Limb (tissue), 2 donors: ENCODE results near the gene APOC3.

ENCODE experiments used
- DNase-seq, 2 donors: peaks; one replicate each; pipeline ENCODE4 v3.0.0-alpha.2; 2016; ENCODE audit errors: extremely low spot score in 2 of 2

The APOC3 gene

DNA sequence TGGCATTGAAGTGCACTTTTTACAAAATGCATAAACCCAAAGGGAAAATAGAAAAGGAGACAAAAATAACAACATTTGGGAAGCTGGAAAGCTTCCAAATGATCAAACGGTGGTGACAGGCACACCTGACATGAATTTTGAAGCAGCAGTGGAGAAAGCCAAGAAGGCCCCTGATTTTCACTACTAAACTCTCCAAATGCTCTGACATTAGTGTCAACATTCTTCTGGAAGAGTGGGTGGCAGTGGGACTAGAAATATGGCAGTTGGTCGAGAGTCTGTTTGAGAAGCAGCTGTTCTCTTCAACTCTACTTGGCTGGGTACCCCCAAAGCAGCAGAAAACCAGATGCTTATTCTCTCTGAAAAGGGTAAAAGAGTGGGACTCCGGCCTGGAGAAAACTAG is 25.7 kb upstream of the APOC3 start:
- no peak for DNase-seq

DNA sequence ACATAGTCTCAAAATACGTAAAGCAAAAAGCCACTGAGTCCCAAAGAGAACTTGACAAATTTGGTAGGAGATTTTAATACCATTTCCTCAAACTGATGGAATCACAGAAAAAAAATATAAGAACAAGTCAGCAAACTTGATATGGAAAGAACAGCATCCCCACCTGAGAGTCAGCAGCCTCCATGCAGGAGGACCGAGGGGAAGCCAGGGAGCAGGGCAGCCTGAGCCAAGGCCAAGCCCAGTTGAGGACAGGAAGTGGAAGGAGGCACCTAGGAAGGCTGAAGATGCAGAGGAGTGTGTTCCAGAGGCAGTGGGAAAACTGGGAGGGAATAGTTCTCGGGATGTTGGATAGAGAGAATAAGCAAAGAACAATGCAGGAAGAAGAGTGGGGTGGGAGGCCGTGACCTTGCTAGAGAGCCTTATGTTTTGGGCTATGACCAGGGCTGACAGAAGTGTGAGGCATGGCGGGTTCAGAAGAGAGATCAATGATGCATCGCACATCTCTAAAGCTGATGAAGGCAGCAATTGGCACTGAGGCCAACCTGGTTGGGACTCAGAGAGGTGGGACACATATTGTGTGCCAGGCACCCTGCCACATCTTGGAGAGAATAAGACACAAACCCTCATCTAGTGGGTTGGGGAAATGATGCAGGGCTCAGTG is 22.0 kb upstream of the APOC3 start:
- no peak for DNase-seq

DNA sequence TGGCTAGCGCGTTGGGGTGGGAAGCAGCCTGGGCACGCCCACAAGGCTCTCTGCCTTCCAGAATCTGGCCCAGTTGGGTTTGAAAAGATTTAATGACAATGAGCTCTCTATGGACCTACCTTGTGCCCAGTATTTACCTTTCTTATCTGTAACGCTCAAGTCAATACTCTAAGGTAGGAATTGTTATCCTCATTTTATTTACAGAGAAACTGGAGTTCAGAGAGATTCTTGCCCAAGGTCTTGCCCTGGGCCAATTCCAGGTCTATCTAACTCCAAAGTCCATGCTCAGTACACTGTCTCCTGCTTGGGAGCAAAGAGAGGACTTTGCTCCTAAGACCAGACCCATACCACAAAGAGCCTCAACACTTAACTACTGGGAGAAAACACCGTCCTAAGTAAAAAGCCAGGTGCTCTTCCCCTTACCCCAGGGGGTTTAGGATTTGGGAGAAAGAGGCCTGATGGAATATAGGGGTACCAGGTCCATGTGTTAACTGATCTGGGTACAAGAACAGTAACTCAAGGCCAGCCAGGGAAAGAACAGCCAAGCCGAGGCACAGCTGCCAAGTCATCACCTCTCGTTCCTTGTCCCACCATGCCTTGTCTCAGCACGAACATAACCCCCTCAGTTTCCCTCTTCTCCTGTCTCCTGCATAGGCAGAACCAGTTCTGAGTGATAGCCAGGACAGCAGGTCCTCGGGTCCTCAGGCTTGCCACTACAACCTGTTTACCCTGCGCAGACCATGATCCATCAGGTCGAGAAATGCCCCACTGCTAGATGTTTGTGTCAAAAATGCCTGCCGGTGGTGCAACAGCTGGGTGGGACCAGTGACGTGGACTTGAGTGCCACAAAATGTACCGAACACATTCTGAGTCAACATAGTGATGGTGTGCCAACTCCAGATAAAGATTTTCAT is 21.2 kb upstream of the APOC3 start:
- DNase-seq: no peak

DNA sequence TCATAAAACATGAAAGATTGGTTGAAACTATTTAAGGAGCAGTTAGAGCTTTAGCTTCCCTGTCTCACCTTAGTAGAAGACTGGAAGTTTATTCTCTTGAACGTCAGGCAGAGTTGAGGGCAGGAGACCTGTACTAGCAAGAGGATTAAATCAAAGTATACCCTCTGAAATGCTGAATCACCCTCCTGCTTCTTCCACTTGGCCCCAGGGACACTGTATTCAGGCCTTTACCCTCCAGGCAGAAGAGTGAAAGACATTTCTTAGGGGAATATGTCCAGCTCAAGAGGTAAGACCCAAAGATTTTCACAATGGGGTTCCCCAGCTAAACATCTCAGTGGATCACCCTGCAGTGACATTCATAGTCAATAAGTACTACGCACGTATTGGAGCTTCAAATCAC is 18.5 kb upstream of the APOC3 start:
- no peak for DNase-seq

DNA sequence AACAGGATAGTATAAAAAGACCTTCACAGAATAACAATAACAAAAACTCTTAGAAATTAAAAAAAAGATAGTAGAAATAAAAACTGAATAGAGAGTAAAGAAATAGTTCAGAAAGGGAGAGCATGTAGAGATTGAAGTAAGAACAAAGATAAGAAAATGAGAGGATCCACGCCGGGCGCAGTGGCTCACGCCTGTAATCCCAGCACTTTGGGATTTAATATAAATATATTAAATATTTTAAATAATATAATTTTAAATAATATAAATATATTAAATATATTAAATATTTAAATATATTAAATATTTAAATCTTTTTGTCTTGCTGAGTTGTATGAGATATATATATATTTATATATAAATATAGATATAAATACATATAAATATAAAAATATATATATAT is 17.6 kb upstream of the APOC3 start:
- DNase-seq: no peak

DNA sequence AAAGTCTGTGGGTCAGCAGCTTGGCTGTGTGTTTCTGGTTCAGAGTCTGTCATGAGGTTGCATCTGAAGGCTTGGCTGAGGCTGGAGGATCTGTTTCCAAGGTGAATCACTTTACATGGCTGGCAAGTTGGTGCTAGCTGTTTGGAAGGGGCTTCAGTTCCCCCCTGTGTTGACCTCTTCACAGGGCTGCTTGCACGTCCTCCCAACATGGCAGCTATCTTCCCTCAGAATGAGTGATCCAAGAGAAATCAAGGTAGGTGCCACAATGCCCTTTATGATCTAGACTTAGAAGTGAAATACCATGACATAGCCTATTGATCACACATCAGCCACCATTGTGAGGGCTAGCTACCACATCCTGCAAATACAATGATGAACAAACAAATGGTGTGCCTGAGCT is 16.5 kb upstream of the APOC3 start:
- DNase-seq: no peak

DNA sequence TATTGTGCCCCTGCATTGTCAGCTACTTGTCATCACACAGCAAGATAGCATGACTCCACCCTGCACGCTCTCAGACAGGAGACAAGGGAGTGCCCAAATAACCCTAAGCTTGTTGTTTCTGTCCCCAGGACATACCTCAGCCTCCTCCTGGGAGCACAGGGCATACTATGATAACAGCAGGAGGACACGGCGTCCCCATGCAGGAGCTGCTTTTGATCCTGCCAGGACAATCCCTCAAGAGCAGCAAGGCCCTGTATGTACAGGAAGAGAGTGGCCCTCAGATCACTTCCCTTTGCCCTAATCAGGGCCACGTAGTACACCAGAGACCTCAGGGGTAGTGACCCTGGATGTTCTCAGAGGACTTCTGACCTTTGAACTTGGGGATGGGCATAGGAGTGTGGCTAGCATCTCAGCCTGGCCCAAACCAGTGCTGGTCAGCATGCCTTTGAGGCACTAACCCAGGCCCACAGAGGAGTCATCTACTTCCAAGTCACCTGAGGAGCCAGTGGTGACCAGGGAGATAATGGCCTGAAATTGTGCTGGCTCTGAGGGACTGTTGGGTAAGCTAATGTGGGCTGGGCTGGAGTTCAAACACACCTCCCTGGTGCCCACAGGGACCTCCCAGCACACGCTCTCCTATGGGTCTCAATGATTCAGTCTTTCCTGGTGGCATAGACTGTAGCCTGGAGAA is 15.8 kb upstream of the APOC3 start:
- no peak for DNase-seq

DNA sequence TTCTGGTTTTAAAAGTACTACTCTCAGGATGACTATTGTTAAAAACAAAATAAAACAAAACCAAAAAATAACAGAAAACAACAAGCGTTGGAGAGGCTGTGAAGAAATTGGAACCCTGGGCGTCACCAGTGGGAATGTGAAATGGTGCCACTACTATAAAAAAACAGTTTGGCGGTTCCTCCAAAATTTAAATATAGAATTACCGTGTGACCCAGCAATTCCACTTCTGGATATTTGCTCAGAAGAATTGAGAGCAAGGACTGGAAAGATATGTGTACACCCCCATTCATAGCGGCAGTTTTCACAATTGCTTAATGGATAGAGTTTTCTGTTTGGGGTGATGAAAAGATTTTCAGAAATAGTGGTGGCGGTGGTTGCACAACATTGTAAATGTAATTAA is 15.2 kb upstream of the APOC3 start:
- no peak for DNase-seq

DNA sequence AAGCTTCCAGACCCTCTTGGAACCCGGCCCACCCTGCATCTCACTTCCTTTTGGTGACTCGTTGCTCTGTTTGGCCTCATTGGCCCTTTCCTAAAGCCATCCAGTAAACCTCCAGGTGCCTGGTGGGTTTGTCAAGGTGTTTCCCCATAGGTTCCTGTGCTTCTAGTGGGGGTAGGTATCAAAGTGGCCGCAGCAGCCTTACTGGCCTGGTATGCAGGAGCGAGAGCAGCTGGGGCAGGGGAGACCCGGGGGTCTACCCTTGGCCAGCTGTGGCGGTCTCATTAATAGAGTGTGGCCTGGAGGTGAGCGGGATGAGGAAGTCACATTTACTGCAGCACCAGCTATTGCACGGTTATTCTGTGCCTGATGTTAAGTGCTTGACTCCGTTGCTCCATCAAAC is 10.7 kb upstream of the APOC3 start:
- DNase-seq: no peak

DNA sequence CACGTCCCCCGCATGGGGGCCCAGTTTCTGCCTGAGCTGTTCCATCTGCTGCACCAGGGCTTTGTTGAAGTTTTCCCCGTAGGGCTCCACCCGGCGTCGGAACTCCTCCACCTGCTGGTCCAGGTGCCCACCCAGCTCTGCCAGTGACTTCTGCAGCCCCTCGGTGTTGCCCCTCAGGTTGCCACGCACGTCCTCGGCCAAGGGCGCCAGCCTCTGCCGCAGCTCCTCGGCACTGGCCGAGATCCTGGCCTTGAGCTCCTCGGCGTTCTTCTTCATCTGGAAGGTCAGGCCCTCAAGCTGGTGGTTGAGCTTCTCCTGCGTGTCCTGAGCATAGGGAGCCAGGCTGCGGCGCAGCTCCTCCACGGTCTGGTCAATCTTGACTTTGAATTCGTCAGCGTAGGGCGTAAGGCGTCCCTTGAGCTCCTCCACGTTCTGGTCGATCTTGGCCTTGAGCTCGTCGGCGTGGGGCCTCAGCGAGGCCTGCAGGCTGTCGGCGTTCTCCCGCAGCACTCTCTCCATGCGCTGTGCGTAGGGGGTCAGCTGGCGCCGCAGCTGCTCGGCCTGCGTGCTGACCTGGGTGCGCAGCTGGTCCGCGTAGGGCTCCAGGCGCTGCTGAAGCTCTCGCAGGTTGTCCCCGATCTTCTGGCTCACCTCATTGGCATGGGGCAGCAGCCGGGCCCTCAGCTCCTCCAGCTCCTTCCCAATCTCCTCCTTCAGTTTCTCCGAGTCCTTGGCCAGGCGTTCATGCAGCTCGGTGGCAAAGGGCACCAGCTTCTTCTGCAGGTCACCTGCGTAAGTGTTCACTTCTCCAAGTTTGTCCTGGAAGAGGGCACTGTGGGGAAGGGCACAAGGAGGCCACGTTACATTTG is 8.4 kb upstream of the APOC3 start:
- DNase-seq: no peak

DNA sequence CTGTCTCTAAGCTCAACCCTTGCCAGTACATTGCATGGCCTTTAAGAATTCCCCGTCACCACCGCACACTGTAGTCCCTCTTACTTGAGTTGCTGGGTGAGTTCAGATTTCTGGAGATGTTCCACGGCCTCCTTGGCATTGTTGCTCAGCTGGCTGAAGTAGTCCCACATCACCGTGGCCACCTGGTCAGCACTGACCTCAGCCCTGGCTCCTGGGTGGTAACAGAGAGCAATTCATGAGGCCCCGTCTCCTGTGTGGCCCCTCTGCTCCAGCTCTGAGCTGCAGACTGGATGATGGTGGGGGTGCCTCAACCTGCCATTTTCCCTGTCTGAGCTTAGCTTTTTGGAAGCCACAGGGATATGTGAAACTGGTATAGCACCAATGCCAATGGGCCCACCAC is 7.1 kb upstream of the APOC3 start:
- no peak for DNase-seq

DNA sequence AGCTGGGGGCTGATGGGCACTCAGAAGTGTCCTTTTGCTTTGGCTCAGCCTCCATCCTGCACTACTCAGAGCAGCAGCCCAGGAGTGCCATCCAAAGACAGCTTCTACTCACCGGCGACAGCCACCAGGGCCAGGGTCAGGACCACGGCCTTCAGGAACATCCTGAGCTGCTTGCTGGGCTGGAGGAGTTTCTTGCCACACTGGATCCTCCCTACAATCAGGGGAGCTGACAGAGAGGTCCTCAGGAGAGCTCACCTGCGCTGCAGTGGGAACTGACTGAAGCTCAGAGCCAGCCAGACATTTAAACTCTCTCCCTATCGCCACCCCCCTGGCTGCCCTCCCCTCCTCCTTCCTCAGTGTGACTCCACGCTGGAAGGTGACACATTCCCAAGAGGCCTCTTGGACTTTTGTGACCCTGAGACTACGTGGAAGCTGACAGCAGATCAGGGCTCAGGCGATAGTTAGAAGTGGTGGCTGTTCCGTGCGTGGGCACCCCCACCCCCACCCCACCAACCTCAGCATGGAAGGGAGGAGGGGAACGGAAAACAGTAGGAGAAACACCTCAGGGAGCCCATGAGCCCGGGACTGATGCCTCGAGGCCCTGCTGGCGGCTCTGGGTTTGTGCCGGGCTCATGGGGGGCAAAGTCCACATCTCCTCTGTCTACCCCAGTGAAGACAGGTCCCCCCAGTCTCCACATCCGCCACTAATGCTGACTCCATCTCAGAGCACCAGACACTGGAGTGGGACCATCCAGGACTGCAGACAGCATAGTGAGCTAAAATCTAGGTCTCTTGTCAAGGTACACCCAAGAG is 6.5 kb upstream of the APOC3 start, which contains the start of gene APOA4:
Gene APOA4 (minus strand): TSS at position 274 of the 813 bp plus-strand sequence. CDS start 113 bp downstream, at position 161.
- no peak for DNase-seq

DNA sequence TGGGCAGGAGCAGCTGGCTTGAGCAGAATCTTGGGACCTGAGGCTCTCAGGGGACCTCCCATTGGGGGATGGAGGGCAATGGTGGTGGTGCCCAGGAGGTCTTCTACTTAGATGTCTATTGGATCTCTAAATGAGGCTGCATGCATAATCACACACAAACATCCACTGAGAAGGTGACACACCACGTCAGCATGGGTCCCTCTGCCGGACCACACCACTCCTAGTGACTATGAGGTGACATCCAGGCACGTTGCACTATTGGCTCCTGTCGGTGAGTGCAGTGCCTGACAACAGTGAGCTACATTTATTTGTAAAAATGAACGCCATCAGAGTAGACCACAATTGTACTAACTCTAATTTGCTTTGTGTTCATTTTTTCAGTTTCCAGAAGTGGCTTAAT is 4.3 kb upstream of the APOC3 start:
- no peak for DNase-seq

DNA sequence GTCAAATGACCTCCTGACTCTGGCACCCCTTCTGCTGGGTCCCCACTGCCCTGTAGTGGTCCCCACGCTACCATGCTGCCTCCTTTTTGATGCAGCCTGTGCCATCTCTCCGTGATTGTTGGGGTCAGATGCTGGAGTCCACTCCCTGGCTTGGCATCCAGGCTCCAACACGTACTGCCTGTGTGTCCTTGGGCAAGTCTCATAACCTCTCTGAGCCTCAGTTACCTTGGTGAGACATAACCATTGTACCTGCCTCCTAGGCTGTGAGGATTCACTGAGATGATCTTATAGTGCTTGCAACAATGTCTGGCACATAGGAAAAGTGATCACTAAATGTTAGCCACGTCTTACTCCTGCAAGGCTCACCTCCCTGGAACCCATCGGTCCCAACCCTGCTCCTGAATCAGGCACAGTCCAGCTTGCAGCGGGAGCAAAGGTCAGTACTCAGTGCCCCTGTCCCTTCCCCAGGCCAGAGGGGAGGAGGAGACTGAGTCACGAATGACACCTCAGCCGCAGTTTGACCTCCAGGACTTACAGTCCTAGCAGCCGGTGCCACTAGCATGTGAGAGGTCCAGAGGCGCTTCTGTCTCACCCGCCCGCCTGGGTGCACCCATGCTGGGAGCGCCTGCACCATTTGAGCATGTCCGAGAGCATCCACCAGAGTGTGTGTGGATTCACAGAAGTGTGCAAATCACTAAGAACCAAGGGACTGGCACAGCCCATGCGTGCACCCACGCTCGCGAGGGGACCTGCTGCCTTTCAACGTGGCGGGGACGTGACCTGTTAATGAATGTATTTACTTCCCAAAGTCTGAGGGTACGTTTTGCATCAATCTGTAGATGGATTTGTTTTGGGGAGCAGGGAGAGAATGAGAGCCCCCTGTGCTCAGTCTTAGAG is 3.6 kb upstream of the APOC3 start:
- DNase-seq: no peak

DNA sequence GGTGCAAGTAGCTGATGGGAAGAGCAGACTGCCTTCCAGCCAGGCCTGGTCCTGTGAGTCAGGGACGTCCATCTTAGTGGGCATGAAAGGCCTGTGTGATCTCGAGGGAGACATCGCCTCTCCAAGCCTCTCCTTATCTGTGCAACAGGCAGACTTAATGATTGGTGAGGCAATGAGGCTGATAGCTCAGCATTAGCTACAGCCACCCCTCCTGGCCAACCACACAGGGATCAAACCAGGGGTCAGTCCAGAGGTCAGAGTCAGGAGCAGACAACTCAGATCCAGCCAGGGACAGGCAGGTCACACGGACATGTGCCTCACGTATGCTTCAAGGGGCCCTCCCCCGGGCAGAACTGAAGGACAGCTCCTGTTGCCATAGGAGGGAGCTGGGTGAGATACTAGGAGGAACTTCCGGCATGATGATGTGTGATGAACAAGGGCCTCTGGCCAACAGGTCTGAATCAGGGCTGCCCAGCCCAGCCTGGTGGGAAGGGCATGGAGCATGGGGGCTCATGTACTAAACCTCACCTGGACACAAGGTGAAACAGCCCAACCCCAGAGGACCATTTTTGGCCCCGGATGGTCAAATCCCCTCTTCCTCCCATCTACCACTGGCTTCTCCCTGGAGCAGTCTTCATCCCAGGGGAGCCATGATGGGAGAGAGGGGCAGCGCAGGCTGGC is 2.8 kb upstream of the APOC3 start:
- no peak for DNase-seq

DNA sequence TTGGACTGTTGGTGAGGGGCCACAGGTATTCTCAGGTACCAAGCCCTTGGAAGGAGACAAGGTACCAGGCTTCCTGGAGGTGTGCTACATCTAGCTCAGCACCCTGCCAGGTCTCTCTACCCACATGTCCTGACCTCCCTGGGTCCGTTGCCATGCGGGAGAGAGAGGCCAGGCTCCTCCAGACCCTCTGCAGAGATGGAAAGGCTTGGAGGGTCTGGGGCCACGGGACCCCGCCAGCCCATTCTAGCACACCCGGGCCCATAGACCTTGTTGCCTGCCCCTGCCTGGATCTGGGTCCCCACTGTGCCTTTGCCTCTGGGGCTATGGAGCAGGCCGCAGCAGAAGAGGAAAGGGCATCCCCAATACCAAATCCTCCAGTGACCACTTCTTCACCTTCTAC is 2.2 kb upstream of the APOC3 start:
- DNase-seq: no peak

DNA sequence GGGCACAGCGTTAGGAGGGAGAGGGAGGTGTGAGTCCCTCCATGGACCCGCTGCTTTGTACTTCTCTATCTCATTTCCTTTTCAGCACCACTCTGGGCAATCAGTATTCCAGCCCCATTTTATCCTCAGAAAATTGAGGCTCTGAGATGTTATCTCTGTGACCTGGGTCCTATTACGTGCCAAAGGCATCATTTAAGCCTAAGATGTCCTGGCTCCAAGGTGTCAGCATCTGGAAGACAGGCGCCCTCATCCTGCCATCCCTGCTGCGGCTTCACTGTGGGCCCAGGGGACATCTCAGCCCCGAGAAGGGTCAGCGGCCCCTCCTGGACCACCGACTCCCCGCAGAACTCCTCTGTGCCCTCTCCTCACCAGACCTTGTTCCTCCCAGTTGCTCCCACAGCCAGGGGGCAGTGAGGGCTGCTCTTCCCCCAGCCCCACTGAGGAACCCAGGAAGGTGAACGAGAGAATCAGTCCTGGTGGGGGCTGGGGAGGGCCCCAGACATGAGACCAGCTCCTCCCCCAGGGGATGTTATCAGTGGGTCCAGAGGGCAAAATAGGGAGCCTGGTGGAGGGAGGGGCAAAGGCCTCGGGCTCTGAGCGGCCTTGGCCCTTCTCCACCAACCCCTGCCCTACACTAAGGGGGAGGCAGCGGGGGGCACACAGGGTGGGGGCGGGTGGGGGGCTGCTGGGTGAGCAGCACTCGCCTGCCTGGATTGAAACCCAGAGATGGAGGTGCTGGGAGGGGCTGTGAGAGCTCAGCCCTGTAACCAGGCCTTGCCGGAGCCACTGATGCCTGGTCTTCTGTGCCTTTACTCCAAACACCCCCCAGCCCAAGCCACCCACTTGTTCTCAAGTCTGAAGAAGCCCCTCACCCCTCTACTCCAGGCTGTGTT is 829 bp upstream of the APOC3 start:
- DNase-seq: no peak
